H9 (cell line): ENCODE results near the gene XK. TPM values are rescaled to one million over a fixed set of nuclear protein-coding genes. Genes with fewer than 3 reads are reported as not detected.

Experiments used
- DNase-seq: peaks from one replicate; pipeline ENCODE4 v3.0.0-alpha.2; 2017
- H2AFZ ChIP-seq: one replicate; pipeline ENCODE4 v1.6.1; 2013; ENCODE audit warnings: mild to moderate bottlenecking, low read length, control low read depth, moderate library complexity
- H2AK5ac ChIP-seq: 2 replicates; pipeline ENCODE4 v1.6.1; 2013; ENCODE audit warnings: low read length, control low read depth, mixed read lengths; ENCODE audit not compliant: insufficient read length
- H2BK120ac ChIP-seq: one replicate; pipeline ENCODE4 v1.6.1; 2013; ENCODE audit warnings: low read depth, mild to moderate bottlenecking, low read length, control low read depth, inconsistent platforms; ENCODE audit not compliant: poor library complexity, severe bottlenecking
- H2BK12ac ChIP-seq: 2 replicates; pipeline ENCODE4 v1.6.1; 2013; ENCODE audit warnings: low read length, control low read depth, mixed read lengths, low read depth; ENCODE audit not compliant: insufficient read length
- H2BK15ac ChIP-seq: 2 replicates; pipeline ENCODE4 v1.6.1; 2013; ENCODE audit warnings: low read depth, low read length, control low read depth
- H2BK20ac ChIP-seq: one replicate; pipeline ENCODE4 v1.6.1; 2013; ENCODE audit warnings: low read depth, mild to moderate bottlenecking, low read length, control low read depth, inconsistent platforms; ENCODE audit not compliant: poor library complexity, severe bottlenecking
- H2BK5ac ChIP-seq: 2 replicates; pipeline ENCODE4 v1.6.1; 2013; ENCODE audit warnings: low read length, control low read depth, mixed read lengths; ENCODE audit not compliant: insufficient read length
- H3K14ac ChIP-seq: 2 replicates; pipeline ENCODE4 v1.6.1; 2013; ENCODE audit warnings: low read length, control low read depth; ENCODE audit not compliant: insufficient read depth
- H3K18ac ChIP-seq: 2 replicates; pipeline ENCODE4 v1.6.1; 2013; ENCODE audit warnings: low read depth, mild to moderate bottlenecking, mixed read lengths, low read length, control low read depth; ENCODE audit not compliant: insufficient read length
- H3K23ac ChIP-seq: 2 replicates; pipeline ENCODE4 v1.6.1; 2013; ENCODE audit warnings: low read length, control low read depth, mixed read lengths, low read depth; ENCODE audit not compliant: insufficient read length
- H3K23me2 ChIP-seq: 2 replicates; pipeline ENCODE4 v1.6.1; 2013; ENCODE audit warnings: low read depth, mild to moderate bottlenecking, mixed read lengths, low read length, control low read depth; ENCODE audit not compliant: insufficient read length, poor library complexity, severe bottlenecking
- H3K27ac ChIP-seq: 2 replicates; pipeline ENCODE4 v1.5.1; 2013; ENCODE audit warnings: low read length, control low read depth, mixed read lengths, low read depth; ENCODE audit not compliant: insufficient read length
- H3K27me3 ChIP-seq: 2 replicates; pipeline ENCODE4 v1.6.1; 2013; ENCODE audit warnings: low read length, control low read depth, inconsistent platforms; ENCODE audit not compliant: insufficient read depth
- H3K4ac ChIP-seq: 2 replicates; pipeline ENCODE4 v1.6.1; 2013; ENCODE audit warnings: low read depth, mild to moderate bottlenecking, control low read depth, inconsistent platforms, low read length, moderate library complexity
- H3K4me1 ChIP-seq: 2 replicates; pipeline ENCODE4 v1.6.1; 2013; ENCODE audit warnings: low read length, control low read depth, inconsistent platforms; ENCODE audit not compliant: insufficient read depth
- H3K4me2 ChIP-seq: 2 replicates; pipeline ENCODE4 v1.6.1; 2013; ENCODE audit warnings: low read length, control low read depth, mixed read lengths; ENCODE audit not compliant: insufficient read length, insufficient read depth
- H3K56ac ChIP-seq: 2 replicates; pipeline ENCODE4 v1.6.1; 2013; ENCODE audit warnings: low read depth, mild to moderate bottlenecking, mixed read lengths, low read length, control low read depth; ENCODE audit not compliant: insufficient read length
- H3K79me1 ChIP-seq: 2 replicates; pipeline ENCODE4 v1.6.1; 2013; ENCODE audit warnings: low read depth, mild to moderate bottlenecking, moderate library complexity, low read length, control low read depth, inconsistent platforms; ENCODE audit not compliant: insufficient read depth, poor library complexity, severe bottlenecking
- H3K79me2 ChIP-seq: 2 replicates; pipeline ENCODE4 v1.6.1; 2013; ENCODE audit warnings: low read length, control low read depth, inconsistent platforms; ENCODE audit not compliant: insufficient read depth
- H3K9ac ChIP-seq: 2 replicates; pipeline ENCODE4 v1.6.1; 2013; ENCODE audit warnings: low read length, control low read depth, mixed read lengths; ENCODE audit not compliant: insufficient read length; ENCODE audit errors: extremely low read depth
- H3K9me3 ChIP-seq: one replicate; pipeline ENCODE4 v1.6.1; 2013; ENCODE audit warnings: low read depth, low read length, inconsistent platforms; ENCODE audit not compliant: control insufficient read depth
- H3T11ph ChIP-seq: one replicate; pipeline ENCODE4 v1.6.1; 2013; ENCODE audit warnings: mild to moderate bottlenecking, low read length, control low read depth, inconsistent platforms
- H4K20me1 ChIP-seq: one replicate; pipeline ENCODE4 v1.6.1; 2013; ENCODE audit not compliant: control insufficient read depth, insufficient read length, insufficient read depth
- H4K5ac ChIP-seq: 2 replicates; pipeline ENCODE4 v1.6.1; 2013; ENCODE audit warnings: low read depth, mild to moderate bottlenecking, mixed read lengths, low read length, control low read depth; ENCODE audit not compliant: insufficient read length
- H4K8ac ChIP-seq: replicated peaks from 2 replicates; pipeline ENCODE4 v1.6.1; 2013; ENCODE audit warnings: low read length, control low read depth, mixed read lengths, low read depth; ENCODE audit not compliant: insufficient read length
- H4K91ac ChIP-seq: 2 replicates; pipeline ENCODE4 v1.6.1; 2013; ENCODE audit warnings: low read depth, mild to moderate bottlenecking, moderate library complexity, mixed read lengths, low read length, control low read depth; ENCODE audit not compliant: insufficient read length
- H3K27ac Mint-ChIP-seq, 3 experiments: 2 replicates in 2 of 3; 3 replicates in 1 of 3; pipeline ENCODE4 v1.8.0; 2020 to 2021; ENCODE audit warnings: mixed read lengths in 3 of 3, mild to moderate bottlenecking in 1 of 3, moderate library complexity in 1 of 3
- H3K27me3 Mint-ChIP-seq: 2 replicates; pipeline ENCODE4 v1.8.0; 2021; ENCODE audit warnings: low read depth, mild to moderate bottlenecking, moderate library complexity, mixed read lengths
- H3K36me3 Mint-ChIP-seq, 3 experiments: 2 replicates in 2 of 3; 3 replicates in 1 of 3; pipeline ENCODE4 v1.8.0; 2020 to 2021; ENCODE audit warnings: low read depth in 3 of 3, mixed read lengths in 3 of 3; ENCODE audit not compliant: insufficient read depth in 1 of 3
- H3K4me1 Mint-ChIP-seq, 2 experiments: 2 replicates each; pipeline ENCODE4 v1.8.0; 2020; ENCODE audit warnings: mixed read lengths in 2 of 2
- H3K4me3 Mint-ChIP-seq, 2 experiments: 2 replicates in 1 of 2; 3 replicates in 1 of 2; pipeline ENCODE4 v1.8.0; 2020 to 2021; ENCODE audit warnings: mild to moderate bottlenecking in 2 of 2, mixed read lengths in 2 of 2, moderate library complexity in 1 of 2
- H3K9me3 Mint-ChIP-seq, 2 experiments: 2 replicates in 1 of 2; 3 replicates in 1 of 2; pipeline ENCODE4 v1.8.0; 2020; ENCODE audit warnings: mild to moderate bottlenecking in 2 of 2, mixed read lengths in 2 of 2, moderate library complexity in 1 of 2
- CTCF ChIP-seq: fragments of 200-600 bp; sonication (generic); conservative IDR thresholded peaks from 3 replicates; pipeline ENCODE4 v1.8.0; 2021; ENCODE audit warnings: antibody characterized with exemption, mild to moderate bottlenecking
- WGBS: extraction: QIAGEN DNeasy Blood & Tissue Kit; methylation state at CpG from one replicate; pipeline ENCODE4 v1.1.7; 2013; ENCODE audit warnings: missing lambda C conversion rate, low lambda C conversion rate, mixed read lengths; ENCODE audit not compliant: insufficient read length; ENCODE audit errors: extremely low coverage; 5-methylcytosine and 5-hydroxymethylcytosine counted together
- total RNA-seq: library from RNA; stranded (reverse); gene quantifications from 2 replicates; pipeline ENCODE4 v1.2.1, GENCODE V29; 2021

Gene XK
- total RNA-seq, 1 experiment from 2014 or later: 0.85 TPM

- H2AK5ac ChIP-seq: no peak overlapping the region
- WGBS: no CpG with 5 or more reads among the region's 2 CpGs
- H3K14ac ChIP-seq: no peak overlapping the region
- Mint-ChIP-seq H3K27ac (no peak overlapping the region), H3K36me3 (0 out of 7 replicates have a peak, but pooled peaks cover 0 to 1% (median 0%) of the 10 kb centered on the region in 3 experiments), H3K4me1 (no peaks in the 10 kb centered on the region), H3K9me3 (peaks cover 39 to 43% of the 10 kb centered on the region in 2 experiments), H3K27me3 (no peaks in the 10 kb centered on the region), H3K4me3 (no peak overlapping the region)
- H4K5ac ChIP-seq: no peak overlapping the region
- H3K79me1 ChIP-seq: no peaks in the 10 kb centered on the region
- H3K27me3 ChIP-seq: no peaks in the 10 kb centered on the region
- no peaks in the 10 kb centered on the region for H3K4me1 ChIP-seq
- H3K79me2 ChIP-seq: no peaks in the 10 kb centered on the region
- H3K56ac ChIP-seq: no peak overlapping the region
- H3K23ac ChIP-seq: no peak overlapping the region
- no peak overlapping the region for H3K4me2 ChIP-seq
- H3K4ac ChIP-seq: no peak overlapping the region
- no peak overlapping the region for H3T11ph ChIP-seq
- H2BK12ac ChIP-seq: no peak overlapping the region
- H2BK20ac ChIP-seq: no peak overlapping the region
- no peak for DNase-seq
- no peak overlapping the region for H3K9ac ChIP-seq
- no peak overlapping the region for H4K91ac ChIP-seq
- no peak overlapping the region for H2BK120ac ChIP-seq
- no peak overlapping the region for H3K27ac ChIP-seq
- no peak overlapping the region for H3K18ac ChIP-seq
- H2BK5ac ChIP-seq: no peak overlapping the region
- no peak for TF ChIP-seq CTCF
- H4K8ac ChIP-seq: no peak overlapping the region
- H2BK15ac ChIP-seq: no peak overlapping the region
- no peaks in the 10 kb centered on the region for H3K9me3 ChIP-seq
- H2AFZ ChIP-seq: no peak overlapping the region
- no peaks in the 10 kb centered on the region for H3K23me2 ChIP-seq
- no peaks in the 10 kb centered on the region for H4K20me1 ChIP-seq
Observed at GRCh38 chrX:37752281-37752680, 66.7 kb downstream of the XK start.
